HEK293 (cell line): Measurements from ENCODE around the gene THAP3.
A peak's percentile ranks its signal among the peaks of the same experiment; 100 is the strongest.
"Not testable (repeated sequence)": the region's sequence is repeated elsewhere in the genome, so short reads cannot be mapped to it uniquely, and the experiment has no call there.

ENCODE experiments used
- CTCF ChIA-PET: fragments of 350-600 bp; formaldehyde crosslinking; extraction: SDS; loops from one replicate; lab custom pipeline; 2021; ENCODE audit warnings: antibody characterized with exemption; lab: Yijun Ruan, JAX
- POLR2A ChIA-PET: fragments of 300-600 bp; formaldehyde crosslinking; extraction: SDS; loops from one replicate; lab custom pipeline; 2020; ENCODE audit warnings: antibody characterized with exemption, inconsistent platforms; lab: Yijun Ruan, JAX
- H3K27ac ChIP-seq: fragments of 200-500 bp; sonication (Bioruptor generic); 2 replicates; pipeline ENCODE4 v1.5.1; 2014; ENCODE audit warnings: low read depth, low read length, control low read depth, inconsistent platforms; ENCODE audit errors: extremely low read depth
- H3K36me3 ChIP-seq, 2 experiments: fragments of 200-500 bp in 1 of 2; sonication (Bioruptor generic) in 1 of 2; 1 replicate in 1 of 2; 2 replicates in 1 of 2; pipeline ENCODE4 v1.5.1; 2014 to 2017; ENCODE audit warnings: inconsistent platforms in 2 of 2, low read length in 2 of 2; ENCODE audit not compliant: control insufficient read depth in 2 of 2, insufficient read depth in 1 of 2
- H3K4me1 ChIP-seq: fragments of 200-500 bp; sonication (Bioruptor generic); 2 replicates; pipeline ENCODE4 v1.5.1; 2014; ENCODE audit warnings: mild to moderate bottlenecking, low read length, inconsistent platforms; ENCODE audit not compliant: control insufficient read depth, insufficient read depth
- H3K4me3 ChIP-seq: 2 replicates; pipeline ENCODE4 v1.5.1; 2011; ENCODE audit warnings: low read depth, mild to moderate bottlenecking, control low read depth, low read length, moderate library complexity
- H3K9me3 ChIP-seq: fragments of 200-500 bp; sonication (Bioruptor generic); 2 replicates; pipeline ENCODE4 v1.5.1; 2014; ENCODE audit warnings: low read depth, low read length, inconsistent platforms; ENCODE audit not compliant: control insufficient read depth, insufficient read depth
- EGR2 ChIP-seq: fragments of 450-650 bp; formaldehyde crosslinking; IDR thresholded peaks from 2 replicates; pipeline ENCODE4 v1.5.1; 2016; ENCODE audit warnings: low read depth, missing biosample characterization, missing genetic modification characterization
- SCRT1 ChIP-seq: fragments of 450-650 bp; formaldehyde crosslinking; IDR thresholded peaks from 2 replicates; pipeline ENCODE4 v1.5.1; 2016; ENCODE audit warnings: missing biosample characterization, missing genetic modification characterization, borderline replicate concordance
- SCRT2 ChIP-seq: fragments of 450-650 bp; formaldehyde crosslinking; IDR thresholded peaks from 2 replicates; pipeline ENCODE4 v1.5.1; 2016; ENCODE audit warnings: missing biosample characterization, missing genetic modification characterization
- TRIM28 ChIP-seq: IDR thresholded peaks from 2 replicates; pipeline ENCODE4 v1.6.1; 2011; ENCODE audit warnings: low read length, control low read depth, borderline replicate concordance
- ZFHX2 ChIP-seq: fragments of 450-650 bp; formaldehyde crosslinking; conservative IDR thresholded peaks from 2 replicates; pipeline ENCODE4 v1.5.1; 2016; ENCODE audit warnings: missing biosample characterization, missing genetic modification characterization
- ZFP41 ChIP-seq: fragments of 450-650 bp; formaldehyde crosslinking; IDR thresholded peaks from 2 replicates; pipeline ENCODE4 v1.5.1; 2016; ENCODE audit warnings: missing biosample characterization, missing genetic modification characterization, borderline replicate concordance
- ZNF10 ChIP-seq: fragments of 450-650 bp; formaldehyde crosslinking; IDR thresholded peaks from 2 replicates; pipeline ENCODE4 v1.5.1; 2017; ENCODE audit warnings: missing biosample characterization, missing genetic modification characterization
- ZNF112 ChIP-seq: fragments of 450-650 bp; formaldehyde crosslinking; IDR thresholded peaks from 2 replicates; pipeline ENCODE4 v1.5.0; 2017; ENCODE audit warnings: missing biosample characterization, missing genetic modification characterization
- ZNF350 ChIP-seq: fragments of 450-650 bp; formaldehyde crosslinking; IDR thresholded peaks from 2 replicates; pipeline ENCODE4 v1.5.0; 2017; ENCODE audit warnings: missing biosample characterization, mild to moderate bottlenecking, missing genetic modification characterization
- ZNF791 ChIP-seq: fragments of 450-650 bp; formaldehyde crosslinking; IDR thresholded peaks from 2 replicates; pipeline ENCODE4 v1.5.1; 2016; ENCODE audit warnings: missing biosample characterization, missing genetic modification characterization
- TF ChIP-seq, protein P1 (sequence below): fragments of 450-650 bp; formaldehyde crosslinking; IDR thresholded peaks from 2 replicates; pipeline ENCODE4 v1.5.1; 2016; ENCODE audit warnings: missing biosample characterization, missing genetic modification characterization
- TF ChIP-seq, protein P2 (sequence below): fragments of 450-650 bp; formaldehyde crosslinking; IDR thresholded peaks from 2 replicates; pipeline ENCODE4 v1.5.1; 2016; ENCODE audit warnings: missing biosample characterization, missing genetic modification characterization, borderline replicate concordance

Gene THAP3

DNA sequence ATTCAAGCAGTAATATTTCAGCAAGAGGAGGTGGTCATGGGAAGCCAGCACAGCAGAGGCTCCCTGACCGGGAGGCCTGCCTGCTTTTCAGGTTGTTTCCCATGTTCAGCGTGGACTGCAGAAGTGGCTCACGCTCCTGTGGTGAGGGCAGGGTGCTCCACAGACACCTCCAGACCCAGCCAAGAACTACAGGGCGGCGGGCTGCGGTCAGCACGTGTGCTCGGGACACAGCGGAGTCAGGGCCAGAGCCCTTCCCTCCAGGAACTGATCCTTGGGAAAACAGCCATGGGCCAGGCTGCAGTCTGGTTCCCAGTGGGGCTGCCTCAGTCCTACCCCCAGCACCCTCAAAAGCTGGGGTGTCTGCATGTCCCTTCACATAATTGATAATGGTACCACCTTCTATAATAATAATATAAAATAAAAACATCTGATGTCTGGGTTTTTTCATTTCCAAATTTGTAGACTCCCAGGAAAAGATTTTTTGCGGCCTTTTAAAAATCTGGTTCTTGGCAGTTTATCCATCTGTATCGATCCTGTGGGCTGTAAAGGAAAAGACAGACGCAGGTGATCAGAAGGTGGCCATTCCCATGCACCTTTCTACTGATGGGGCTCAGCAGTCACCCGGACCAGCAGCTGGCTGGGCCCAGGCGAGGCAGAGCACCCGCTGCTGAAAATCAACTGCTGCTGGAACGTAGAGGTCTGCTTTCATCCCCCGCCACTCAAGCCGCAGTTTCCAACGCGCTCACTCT is 10.7 kb downstream of the THAP3 start:
- Histone ChIP-seq H3K4me3 (no peak overlapping the region), H3K9me3 (no peaks in the 10 kb centered on the region), H3K27ac (no peak overlapping the region), H3K36me3 (peaks cover 20 to 98% of the 10 kb centered on the region in 2 experiments; a peak in 2 of 3 replicates), H3K4me1 (no peaks in the 10 kb centered on the region)
- TF ChIP-seq, protein P1, sequence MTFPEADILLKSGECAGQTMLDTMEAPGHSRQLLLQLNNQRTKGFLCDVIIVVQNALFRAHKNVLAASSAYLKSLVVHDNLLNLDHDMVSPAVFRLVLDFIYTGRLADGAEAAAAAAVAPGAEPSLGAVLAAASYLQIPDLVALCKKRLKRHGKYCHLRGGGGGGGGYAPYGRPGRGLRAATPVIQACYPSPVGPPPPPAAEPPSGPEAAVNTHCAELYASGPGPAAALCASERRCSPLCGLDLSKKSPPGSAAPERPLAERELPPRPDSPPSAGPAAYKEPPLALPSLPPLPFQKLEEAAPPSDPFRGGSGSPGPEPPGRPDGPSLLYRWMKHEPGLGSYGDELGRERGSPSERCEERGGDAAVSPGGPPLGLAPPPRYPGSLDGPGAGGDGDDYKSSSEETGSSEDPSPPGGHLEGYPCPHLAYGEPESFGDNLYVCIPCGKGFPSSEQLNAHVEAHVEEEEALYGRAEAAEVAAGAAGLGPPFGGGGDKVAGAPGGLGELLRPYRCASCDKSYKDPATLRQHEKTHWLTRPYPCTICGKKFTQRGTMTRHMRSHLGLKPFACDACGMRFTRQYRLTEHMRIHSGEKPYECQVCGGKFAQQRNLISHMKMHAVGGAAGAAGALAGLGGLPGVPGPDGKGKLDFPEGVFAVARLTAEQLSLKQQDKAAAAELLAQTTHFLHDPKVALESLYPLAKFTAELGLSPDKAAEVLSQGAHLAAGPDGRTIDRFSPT (tag by site-specific recombination): no peak
- ChIA-PET POLR2A (interaction anchor here (0.5 to 1.5 kb wide), 4 partner anchors 21 to 142 kb away, joined by 3 to 7 read pairs (median 4); no protein-coding TSS in a partner anchor), CTCF (interaction anchor here (0.6 to 2.0 kb wide), 7 partner anchors 8 to 1367 kb away, joined by 3 to 10 read pairs (median 4); no protein-coding TSS in a partner anchor)

DNA sequence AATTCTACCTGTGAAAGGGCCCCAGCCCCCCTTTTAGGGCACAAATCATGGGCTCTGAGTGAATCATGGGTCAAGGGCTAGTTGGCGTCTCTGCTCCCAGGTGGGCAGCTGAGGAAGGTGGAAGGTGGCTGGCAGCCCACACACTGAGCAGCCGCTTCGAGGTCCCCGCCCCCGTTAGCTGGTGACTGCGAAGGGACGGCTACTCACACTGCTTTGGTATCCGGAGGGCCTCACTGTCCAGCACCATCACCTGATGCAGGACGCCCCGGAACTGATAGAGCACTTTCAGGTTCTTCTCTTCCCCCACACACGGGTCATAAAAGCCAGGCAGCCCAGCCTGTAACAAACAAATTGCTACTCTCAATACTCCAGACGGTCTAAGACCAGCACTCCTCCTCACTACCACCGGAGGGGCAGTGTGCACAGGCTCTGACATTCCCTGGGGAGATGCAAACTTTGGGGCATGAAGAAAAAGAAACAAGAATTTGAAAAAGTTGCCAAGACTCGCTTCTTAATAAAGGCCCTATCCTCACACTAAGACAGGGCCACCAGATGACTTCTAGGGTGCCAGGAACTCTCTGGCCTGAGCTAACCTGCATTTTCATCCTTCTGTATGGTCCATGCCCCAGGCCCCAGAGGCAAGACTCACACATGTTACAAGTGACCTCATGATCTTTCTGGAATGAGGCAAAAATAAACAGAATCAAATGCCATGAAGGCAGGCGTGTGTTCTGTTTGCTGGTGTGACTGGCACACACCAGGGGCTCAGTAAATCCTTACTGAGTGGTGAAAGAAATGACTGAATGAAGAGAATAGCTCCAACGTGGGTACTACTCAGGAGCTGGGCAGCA is 11.5 kb downstream of the THAP3 start:
- no peak overlapping the region for H3K4me3 ChIP-seq
- no peaks in the 10 kb centered on the region for H3K4me1 ChIP-seq
- TF ChIP-seq ZFP41 (tag by site-specific recombination): no peak
- peak; percentile 54; the same call in 1 of the 2 replicates for TF ChIP-seq EGR2
- peak; percentile 71; the same call in 1 of the 2 replicates for TF ChIP-seq ZNF10 (tag by site-specific recombination)
- TF ChIP-seq ZNF791 (tag by site-specific recombination): no peak
- TF ChIP-seq ZNF112 (tag by site-specific recombination): no peak
- peak; percentile 32; the same call in 1 of the 2 replicates for TF ChIP-seq ZFHX2 (tag by site-specific recombination)
- H3K27ac ChIP-seq: no peak overlapping the region
- CTCF ChIA-PET: interaction anchor here (0.6 to 1.9 kb wide), 2 partner anchors 10 to 115 kb away, joined by 4 to 8 read pairs; no protein-coding TSS in a partner anchor
- POLR2A ChIA-PET: interaction anchor here (0.5 kb wide), 1 partner anchor 24 kb away, joined by 3 read pairs; no protein-coding TSS in a partner anchor
- H3K9me3 ChIP-seq: no peaks in the 10 kb centered on the region
- peaks cover 20 to 98% of the 10 kb centered on the region in 2 experiments; a peak in 2 of 3 replicates for H3K36me3 ChIP-seq

DNA sequence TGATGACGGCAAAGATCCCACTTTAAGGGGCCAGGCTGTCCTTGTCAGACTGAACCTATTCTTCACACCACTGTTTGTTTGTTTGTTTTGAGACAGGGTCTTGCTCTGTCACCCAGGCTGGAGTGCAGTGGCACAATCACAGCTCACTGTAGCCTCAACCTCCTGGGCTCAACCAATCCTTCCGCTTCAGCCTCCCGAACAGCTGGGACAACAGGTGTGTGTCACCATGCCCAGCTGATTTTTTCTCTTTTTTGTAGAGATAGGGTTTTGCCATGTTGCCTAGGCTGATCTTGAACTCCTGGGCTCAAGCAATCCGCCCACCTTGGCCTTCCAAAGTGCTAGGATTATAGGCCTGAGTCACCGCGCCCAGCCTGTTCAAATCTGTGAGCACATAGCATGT is 12.1 kb downstream of the THAP3 start:
- H3K36me3 ChIP-seq: peaks cover 21 to 95% of the 10 kb centered on the region in 2 experiments; a peak in 2 of 3 replicates
- CTCF ChIA-PET: interaction anchor here (0.6 to 1.9 kb wide), 3 partner anchors 9 to 115 kb away, joined by 3 to 8 read pairs (median 4); no protein-coding TSS in a partner anchor
- H3K27ac ChIP-seq, H3K9me3 ChIP-seq, H3K4me1 ChIP-seq, POLR2A ChIA-PET, H3K4me3 ChIP-seq: not testable (repeated sequence)
- TF ChIP-seq SCRT1 (peak; percentile 67; the same call in 1 of the 2 replicates), SCRT2 (tag by site-specific recombination) (peak; percentile 78), ZFHX2 (tag by site-specific recombination) (peak; percentile 22; the same call in 1 of the 2 replicates)

DNA sequence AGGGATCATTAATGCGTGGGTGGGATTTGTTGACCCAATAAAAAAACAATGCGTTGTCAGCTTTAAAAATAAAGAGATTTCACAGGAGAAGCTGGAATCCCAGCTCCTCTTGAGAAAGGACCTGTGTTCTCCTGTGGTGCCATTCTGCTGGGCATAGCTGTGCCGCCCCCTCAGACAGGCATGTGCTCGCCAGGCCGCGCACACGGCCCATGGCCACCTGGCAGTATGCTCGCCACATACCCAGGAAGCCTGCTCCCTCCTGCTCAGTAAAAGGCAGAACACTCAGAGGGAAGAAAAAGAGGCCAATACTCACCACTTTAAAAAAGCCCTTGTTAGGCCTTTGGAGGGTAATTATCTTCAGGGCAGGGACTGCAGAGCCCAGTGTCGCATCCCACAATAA is 13.1 kb downstream of the THAP3 start:
- Histone ChIP-seq H3K36me3 (peaks cover 21 to 96% of the 10 kb centered on the region in 2 experiments; a peak in 2 of 3 replicates), H3K4me1 (no peaks in the 10 kb centered on the region), H3K9me3 (no peaks in the 10 kb centered on the region), H3K27ac (no peak overlapping the region), H3K4me3 (no peak overlapping the region)
- POLR2A ChIA-PET: no interaction called here
- CTCF ChIA-PET: interaction anchor here (1.1 to 1.9 kb wide), 2 partner anchors 8 to 80 kb away, joined by 3 to 8 read pairs; no protein-coding TSS in a partner anchor
- TF ChIP-seq TRIM28 (no peak), ZNF350 (tag by site-specific recombination) (no peak)
- TF ChIP-seq, protein P2, sequence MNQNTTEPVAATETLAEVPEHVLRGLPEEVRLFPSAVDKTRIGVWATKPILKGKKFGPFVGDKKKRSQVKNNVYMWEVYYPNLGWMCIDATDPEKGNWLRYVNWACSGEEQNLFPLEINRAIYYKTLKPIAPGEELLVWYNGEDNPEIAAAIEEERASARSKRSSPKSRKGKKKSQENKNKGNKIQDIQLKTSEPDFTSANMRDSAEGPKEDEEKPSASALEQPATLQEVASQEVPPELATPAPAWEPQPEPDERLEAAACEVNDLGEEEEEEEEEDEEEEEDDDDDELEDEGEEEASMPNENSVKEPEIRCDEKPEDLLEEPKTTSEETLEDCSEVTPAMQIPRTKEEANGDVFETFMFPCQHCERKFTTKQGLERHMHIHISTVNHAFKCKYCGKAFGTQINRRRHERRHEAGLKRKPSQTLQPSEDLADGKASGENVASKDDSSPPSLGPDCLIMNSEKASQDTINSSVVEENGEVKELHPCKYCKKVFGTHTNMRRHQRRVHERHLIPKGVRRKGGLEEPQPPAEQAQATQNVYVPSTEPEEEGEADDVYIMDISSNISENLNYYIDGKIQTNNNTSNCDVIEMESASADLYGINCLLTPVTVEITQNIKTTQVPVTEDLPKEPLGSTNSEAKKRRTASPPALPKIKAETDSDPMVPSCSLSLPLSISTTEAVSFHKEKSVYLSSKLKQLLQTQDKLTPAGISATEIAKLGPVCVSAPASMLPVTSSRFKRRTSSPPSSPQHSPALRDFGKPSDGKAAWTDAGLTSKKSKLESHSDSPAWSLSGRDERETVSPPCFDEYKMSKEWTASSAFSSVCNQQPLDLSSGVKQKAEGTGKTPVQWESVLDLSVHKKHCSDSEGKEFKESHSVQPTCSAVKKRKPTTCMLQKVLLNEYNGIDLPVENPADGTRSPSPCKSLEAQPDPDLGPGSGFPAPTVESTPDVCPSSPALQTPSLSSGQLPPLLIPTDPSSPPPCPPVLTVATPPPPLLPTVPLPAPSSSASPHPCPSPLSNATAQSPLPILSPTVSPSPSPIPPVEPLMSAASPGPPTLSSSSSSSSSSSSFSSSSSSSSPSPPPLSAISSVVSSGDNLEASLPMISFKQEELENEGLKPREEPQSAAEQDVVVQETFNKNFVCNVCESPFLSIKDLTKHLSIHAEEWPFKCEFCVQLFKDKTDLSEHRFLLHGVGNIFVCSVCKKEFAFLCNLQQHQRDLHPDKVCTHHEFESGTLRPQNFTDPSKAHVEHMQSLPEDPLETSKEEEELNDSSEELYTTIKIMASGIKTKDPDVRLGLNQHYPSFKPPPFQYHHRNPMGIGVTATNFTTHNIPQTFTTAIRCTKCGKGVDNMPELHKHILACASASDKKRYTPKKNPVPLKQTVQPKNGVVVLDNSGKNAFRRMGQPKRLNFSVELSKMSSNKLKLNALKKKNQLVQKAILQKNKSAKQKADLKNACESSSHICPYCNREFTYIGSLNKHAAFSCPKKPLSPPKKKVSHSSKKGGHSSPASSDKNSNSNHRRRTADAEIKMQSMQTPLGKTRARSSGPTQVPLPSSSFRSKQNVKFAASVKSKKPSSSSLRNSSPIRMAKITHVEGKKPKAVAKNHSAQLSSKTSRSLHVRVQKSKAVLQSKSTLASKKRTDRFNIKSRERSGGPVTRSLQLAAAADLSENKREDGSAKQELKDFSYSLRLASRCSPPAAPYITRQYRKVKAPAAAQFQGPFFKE (tag by site-specific recombination): no peak
